GM15510 (cell line): Measurements from ENCODE around the gene POR.
A peak's percentile ranks its signal among the peaks of the same experiment; 100 is the strongest.

Source experiments
- POLR2A ChIP-seq: IDR thresholded peaks from 3 replicates; pipeline ENCODE4 v1.6.1; 2011; ENCODE audit warnings: borderline replicate concordance; ENCODE audit not compliant: insufficient read length; ENCODE audit errors: extremely low read depth

The POR gene

GRCh38 chr7:75914655-75915415 lies at the start of gene POR:
Gene POR, plus strand, starts transcription at chr7:75915155. Its CDS starts 38,847 bp downstream, at chr7:75954002.
- peak; percentile 99 for TF ChIP-seq POLR2A

GRCh38 chr7:75866114-75866488 lies 48.9 kb upstream of the POR start:
- TF ChIP-seq POLR2A: no peak

GRCh38 chr7:75866489-75867389 lies 48.2 kb upstream of the POR start:
- TF ChIP-seq POLR2A: no peak

GRCh38 chr7:75867390-75867717 lies 47.6 kb upstream of the POR start:
- no peak for TF ChIP-seq POLR2A

GRCh38 chr7:75868153-75868552 lies 46.8 kb upstream of the POR start:
- TF ChIP-seq POLR2A: no peak

- no peak for TF ChIP-seq POLR2A
Measured at GRCh38 chr7:75869776-75870379, 45.1 kb upstream of the POR start.

- TF ChIP-seq POLR2A: no peak
Measured at GRCh38 chr7:75870557-75871161, 44.3 kb upstream of the POR start.

GRCh38 chr7:75872073-75872782 lies 42.7 kb upstream of the POR start:
- TF ChIP-seq POLR2A: no peak

- no peak for TF ChIP-seq POLR2A
Measured at GRCh38 chr7:75875113-75876080, 39.6 kb upstream of the POR start.

GRCh38 chr7:75876126-75876881 lies 38.7 kb upstream of the POR start:
- no peak for TF ChIP-seq POLR2A

GRCh38 chr7:75878312-75878768 lies 36.6 kb upstream of the POR start:
- no peak for TF ChIP-seq POLR2A

GRCh38 chr7:75878769-75879611 lies 36.0 kb upstream of the POR start, which contains the start of gene RHBDD2:
Gene RHBDD2, plus strand, starts transcription at chr7:75879034. Its CDS starts 49 bp downstream, at chr7:75879083.
- TF ChIP-seq POLR2A: peak; percentile 94
